Measurements from ENCODE around the gene LSP1.

LSP1 gene

DNA sequence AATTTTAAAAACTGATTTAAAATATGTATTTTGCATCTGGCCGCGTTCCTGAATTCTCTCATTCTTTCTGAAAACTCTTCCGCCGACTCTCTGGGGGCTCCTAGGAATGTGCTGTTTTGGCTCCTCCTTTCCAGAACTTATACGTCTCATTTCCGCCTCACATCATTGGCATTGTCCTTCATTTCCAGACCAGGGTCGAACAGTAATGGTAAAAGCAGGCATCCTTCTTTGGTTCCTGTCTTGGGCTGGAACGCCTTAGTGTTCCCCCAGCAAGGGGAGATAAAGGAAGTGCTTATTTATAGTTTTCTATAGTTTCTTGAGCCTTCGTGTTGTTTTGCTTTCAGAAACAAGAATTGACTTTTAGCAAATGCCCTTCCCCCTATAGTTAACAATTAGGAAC lies 55.7 kb downstream of the LSP1 start:
- no peak for DNase-seq
- H3K27me3 Mint-ChIP-seq: peaks cover 31% of the 10 kb centered on the region
- H3K36me3 Mint-ChIP-seq: no peaks in the 10 kb centered on the region
- H3K4me1 Mint-ChIP-seq: no peaks in the 10 kb centered on the region
- H3K9me3 Mint-ChIP-seq: no peaks in the 10 kb centered on the region
- CTCF ChIA-PET: no interaction called here
- H3K4me3 Mint-ChIP-seq: no peak overlapping the region
- H3K27ac Mint-ChIP-seq: no peak overlapping the region

GRCh38 chr11:1909524-1909923 lies 56.6 kb downstream of the LSP1 start:
- Mint-ChIP-seq H3K4me1 (no peaks in the 10 kb centered on the region), H3K36me3 (no peaks in the 10 kb centered on the region), H3K9me3 (peaks cover 4% of the 10 kb centered on the region), H3K27me3 (peaks cover 32% of the 10 kb centered on the region), H3K27ac (no peak overlapping the region), H3K4me3 (no peak overlapping the region)
- CTCF ChIA-PET: interaction anchor here (1.0 kb wide), 1 partner anchor 216 kb away, joined by 4 read pairs; no protein-coding TSS in a partner anchor
- no peak for DNase-seq

DNA sequence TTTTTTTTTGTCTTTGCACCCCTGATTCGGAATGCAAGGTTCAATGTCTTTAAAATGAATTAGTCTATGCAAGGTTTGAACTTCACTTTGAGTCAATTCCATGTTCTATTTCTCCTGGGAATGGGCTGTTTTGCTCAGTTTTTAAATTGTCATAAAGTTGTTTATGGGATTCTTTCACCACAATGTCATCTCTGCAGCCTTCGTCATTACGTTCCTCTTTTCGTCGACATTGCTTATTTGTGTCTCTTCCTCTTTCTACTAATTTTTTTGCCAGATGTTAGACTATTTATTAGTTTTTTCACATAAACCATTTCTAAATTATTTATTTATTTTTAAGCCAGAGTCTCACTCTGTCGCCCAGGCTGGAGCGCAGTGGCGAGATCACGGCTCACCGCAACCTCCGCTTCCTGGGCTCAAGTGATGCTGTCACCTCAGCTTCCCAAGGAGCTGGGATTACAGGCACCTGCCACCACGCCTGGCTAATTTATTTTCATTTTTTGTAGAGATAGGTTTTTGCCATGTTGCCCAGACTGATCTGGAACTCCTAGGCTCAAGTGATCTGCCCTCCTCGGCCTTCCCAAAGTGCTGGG lies 59.5 kb downstream of the LSP1 start:
- no peak overlapping the region for H3K27ac Mint-ChIP-seq
- DNase-seq: no peak

DNA sequence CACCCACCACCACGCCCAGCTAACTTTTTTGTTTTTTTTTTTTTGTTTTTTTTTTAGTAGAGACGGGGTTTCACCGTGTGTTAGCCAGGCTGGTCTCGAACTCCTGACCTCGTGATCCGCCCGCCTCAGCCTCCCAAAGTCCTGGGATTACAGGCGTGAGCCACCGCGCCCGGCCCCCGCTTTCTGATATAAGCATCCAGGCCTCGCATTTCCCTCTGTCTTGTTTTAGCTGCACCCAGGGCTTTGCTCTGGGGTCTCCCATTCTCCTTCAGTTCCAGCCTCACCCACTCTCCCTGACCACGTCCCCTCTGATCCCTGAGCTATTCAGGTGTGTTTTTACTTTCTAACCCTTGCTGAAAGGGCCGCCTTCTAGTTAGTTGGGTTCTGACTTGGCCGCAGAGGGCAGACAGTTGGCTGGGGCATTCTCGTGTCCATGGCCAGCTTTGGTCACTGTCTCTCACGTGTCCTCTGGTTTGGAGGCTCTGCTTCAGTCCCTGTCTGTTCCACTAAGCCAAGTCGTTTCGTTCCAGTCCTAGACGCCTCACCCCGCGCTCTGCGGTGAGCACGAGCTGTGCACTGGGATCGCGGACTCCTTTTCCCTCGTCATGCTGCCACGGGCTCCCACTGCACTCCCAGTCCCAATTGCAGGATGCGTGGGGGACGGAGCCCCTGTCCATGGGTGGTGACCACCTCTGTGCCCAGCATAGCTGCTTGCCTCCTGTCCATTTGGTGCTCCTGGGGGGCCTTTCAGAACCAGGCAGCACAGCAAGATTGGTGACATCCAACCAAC lies 60.6 kb downstream of the LSP1 start:
- H3K27me3 Mint-ChIP-seq: peaks cover 26% of the 10 kb centered on the region
- no peak overlapping the region for H3K4me3 Mint-ChIP-seq
- CTCF ChIA-PET: no interaction called here
- H3K9me3 Mint-ChIP-seq: peaks cover 12% of the 10 kb centered on the region
- no peak overlapping the region for H3K27ac Mint-ChIP-seq
- no peak for DNase-seq
- H3K36me3 Mint-ChIP-seq: no peaks in the 10 kb centered on the region
- peaks cover 10% of the 10 kb centered on the region for H3K4me1 Mint-ChIP-seq

More for the DNA sequence above, 59.5 kb downstream of the LSP1 start:
- no peak overlapping the region for H3K4me3 Mint-ChIP-seq
- H3K9me3 Mint-ChIP-seq: peaks cover 12% of the 10 kb centered on the region
- peaks cover 26% of the 10 kb centered on the region for H3K27me3 Mint-ChIP-seq
- CTCF ChIA-PET: no interaction called here
- no peaks in the 10 kb centered on the region for H3K36me3 Mint-ChIP-seq
- peaks cover 10% of the 10 kb centered on the region for H3K4me1 Mint-ChIP-seq

- Mint-ChIP-seq H3K9me3 (peaks cover 12% of the 10 kb centered on the region), H3K4me3 (no peak overlapping the region), H3K36me3 (no peaks in the 10 kb centered on the region), H3K4me1 (peaks cover 10% of the 10 kb centered on the region), H3K27me3 (peaks cover 28% of the 10 kb centered on the region), H3K27ac (peak overlapping the region; percentile 0)
- CTCF ChIA-PET: no interaction called here
- no peak for DNase-seq
Measured at GRCh38 chr11:1915795-1916131, 62.9 kb downstream of the LSP1 start.

GRCh38 chr11:1916132-1916985 lies 63.5 kb downstream of the LSP1 start:
- no peaks in the 10 kb centered on the region for H3K36me3 Mint-ChIP-seq
- peaks cover 10% of the 10 kb centered on the region for H3K4me1 Mint-ChIP-seq
- peaks cover 12% of the 10 kb centered on the region for H3K9me3 Mint-ChIP-seq
- H3K27me3 Mint-ChIP-seq: peaks cover 34% of the 10 kb centered on the region
- no peak overlapping the region for H3K4me3 Mint-ChIP-seq
- CTCF ChIA-PET: interaction anchor here (0.7 to 2.0 kb wide), 3 partner anchors 26 to 222 kb away, joined by 4 to 10 read pairs (median 9); no protein-coding TSS in a partner anchor
- peak; percentile 27 for DNase-seq
- H3K27ac Mint-ChIP-seq: peak overlapping the region; percentile 69

- CTCF ChIA-PET: interaction anchor here (0.7 to 2.0 kb wide), 4 partner anchors 26 to 223 kb away, joined by 4 to 10 read pairs (median 6); no protein-coding TSS in a partner anchor
- DNase-seq: no peak
- Mint-ChIP-seq H3K9me3 (peaks cover 12% of the 10 kb centered on the region), H3K27ac (peak overlapping the region; percentile 69), H3K4me3 (no peak overlapping the region), H3K36me3 (no peaks in the 10 kb centered on the region), H3K27me3 (peaks cover 38% of the 10 kb centered on the region), H3K4me1 (peaks cover 10% of the 10 kb centered on the region)
Measured at GRCh38 chr11:1916986-1917522, 64.2 kb downstream of the LSP1 start.

GRCh38 chr11:1917523-1918435 lies 64.9 kb downstream of the LSP1 start:
- CTCF ChIA-PET: interaction anchor here (1.0 to 2.0 kb wide), 3 partner anchors 27 to 224 kb away, joined by 4 to 10 read pairs (median 9); no protein-coding TSS in a partner anchor
- DNase-seq: no peak
- peaks cover 12% of the 10 kb centered on the region for H3K9me3 Mint-ChIP-seq
- H3K27me3 Mint-ChIP-seq: peaks cover 45% of the 10 kb centered on the region
- H3K27ac Mint-ChIP-seq: no peak overlapping the region
- H3K4me3 Mint-ChIP-seq: no peak overlapping the region
- H3K36me3 Mint-ChIP-seq: no peaks in the 10 kb centered on the region
- peaks cover 12% of the 10 kb centered on the region for H3K4me1 Mint-ChIP-seq

DNA sequence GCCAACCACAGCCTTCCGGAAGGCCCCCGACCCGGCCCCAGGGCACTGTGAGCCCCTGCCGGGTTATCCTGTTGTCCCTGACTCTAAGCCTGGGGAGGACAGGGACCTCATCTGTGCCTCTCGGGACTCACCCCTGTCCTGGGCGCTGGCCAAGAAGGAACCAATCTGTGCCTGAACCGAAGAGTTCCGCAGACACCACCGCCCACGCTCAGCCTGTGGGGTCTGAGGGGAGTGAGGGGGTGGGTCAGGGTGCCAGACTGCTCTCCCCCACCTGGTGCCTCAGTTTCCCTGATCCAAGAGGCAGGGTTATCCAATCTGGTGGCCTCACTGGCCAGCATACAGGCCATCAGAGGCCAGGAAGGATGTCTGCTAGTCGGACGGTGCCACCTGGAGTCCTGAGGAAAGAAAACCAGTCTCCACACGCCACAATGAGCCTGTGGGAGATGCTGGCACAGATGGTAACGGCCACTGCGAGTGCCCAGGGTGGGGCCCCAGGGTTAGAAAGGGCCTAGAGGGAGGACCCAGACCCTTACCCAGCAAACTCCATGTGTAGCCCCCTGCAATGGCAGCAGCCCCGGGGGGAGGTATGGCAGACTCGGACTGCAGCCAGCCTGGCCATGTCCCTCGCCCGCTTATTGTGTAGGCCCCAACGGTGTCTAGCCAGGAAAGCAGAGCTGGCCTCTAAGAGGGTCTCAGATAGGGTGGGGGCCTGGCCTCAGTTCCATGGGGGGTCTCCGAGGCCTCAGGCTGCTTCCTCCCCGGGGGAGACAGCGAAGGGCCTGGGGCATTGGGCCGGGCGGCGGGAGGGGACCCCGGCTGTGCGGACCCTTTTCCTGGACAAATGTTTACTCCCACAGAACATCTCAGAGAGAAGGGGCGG lies 65.8 kb downstream of the LSP1 start:
- H3K27ac Mint-ChIP-seq: peak overlapping the region; percentile 62
- no peak for DNase-seq
- H3K36me3 Mint-ChIP-seq: no peaks in the 10 kb centered on the region
- no peak overlapping the region for H3K4me3 Mint-ChIP-seq
- H3K27me3 Mint-ChIP-seq: peaks cover 44% of the 10 kb centered on the region
- CTCF ChIA-PET: no interaction called here
- H3K4me1 Mint-ChIP-seq: peaks cover 15% of the 10 kb centered on the region
- H3K9me3 Mint-ChIP-seq: peaks cover 12% of the 10 kb centered on the region

DNA sequence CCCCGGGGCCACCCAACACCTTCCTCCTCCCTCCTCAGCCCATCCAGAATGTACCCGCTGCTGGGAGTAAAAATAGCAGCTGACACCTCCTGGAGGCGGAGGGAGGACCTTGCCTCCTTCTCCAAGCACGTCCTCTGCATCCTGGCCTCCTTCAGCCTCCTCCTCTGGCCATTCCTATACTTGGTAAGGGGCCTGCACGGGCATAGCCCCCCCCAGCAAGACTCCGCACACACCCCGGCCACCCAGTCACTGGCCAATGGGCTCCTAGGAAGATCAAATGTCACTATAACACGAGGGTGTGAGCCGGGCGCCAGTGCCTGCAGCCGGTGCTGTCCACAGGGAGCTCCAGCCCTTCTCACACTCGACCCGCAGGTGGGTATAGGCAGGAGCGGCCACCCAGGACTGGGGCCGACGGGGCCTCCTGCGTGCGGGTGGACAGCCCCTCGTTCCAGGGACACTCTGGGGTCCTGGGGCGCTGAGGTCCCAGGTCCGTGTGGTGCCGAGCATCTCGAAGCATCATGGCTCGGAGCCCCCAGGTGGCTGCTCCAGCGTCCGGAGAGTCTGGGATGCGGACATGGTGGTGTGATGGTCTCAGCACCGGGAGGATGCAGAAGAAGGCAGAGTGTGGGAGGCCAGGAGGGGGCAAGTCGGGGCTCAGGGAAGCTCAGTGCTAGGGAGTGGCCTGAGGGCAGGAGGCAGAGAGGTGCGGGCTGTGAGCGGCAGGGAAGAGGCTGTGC lies 66.7 kb downstream of the LSP1 start, which contains the start of gene TNNT3:
TSS of gene TNNT3 (plus strand) at position 313 of the 737 bp plus-strand sequence. CDS start 3,172 bp downstream, outside the sequence.
- Mint-ChIP-seq H3K4me1 (peaks cover 16% of the 10 kb centered on the region), H3K36me3 (no peaks in the 10 kb centered on the region), H3K27ac (peak within 1 kb of the TSS; percentile 62), H3K4me3 (no peak within 1 kb of the TSS), H3K27me3 (peaks cover 44% of the 10 kb centered on the region), H3K9me3 (peaks cover 8% of the 10 kb centered on the region)
- CTCF ChIA-PET: no interaction called here
- no peak for DNase-seq

GRCh38 chr11:1920128-1920908 lies 67.4 kb downstream of the LSP1 start:
- Mint-ChIP-seq H3K27me3 (peaks cover 44% of the 10 kb centered on the region), H3K9me3 (peaks cover under 1% of the 10 kb centered on the region), H3K27ac (no peak overlapping the region), H3K36me3 (no peaks in the 10 kb centered on the region), H3K4me3 (no peak overlapping the region), H3K4me1 (peaks cover 13% of the 10 kb centered on the region)
- CTCF ChIA-PET: interaction anchor here (0.6 to 2.3 kb wide), 2 partner anchors 29 kb away, joined by 3 to 9 read pairs; partner anchors contain the start of gene PRR33
- no peak for DNase-seq
